ENCODE measurements around the gene GBGT1.
"Not testable (repeated sequence)": the region's sequence is repeated elsewhere in the genome, so short reads cannot be mapped to it uniquely, and the experiment has no call there.

Gene GBGT1

DNA sequence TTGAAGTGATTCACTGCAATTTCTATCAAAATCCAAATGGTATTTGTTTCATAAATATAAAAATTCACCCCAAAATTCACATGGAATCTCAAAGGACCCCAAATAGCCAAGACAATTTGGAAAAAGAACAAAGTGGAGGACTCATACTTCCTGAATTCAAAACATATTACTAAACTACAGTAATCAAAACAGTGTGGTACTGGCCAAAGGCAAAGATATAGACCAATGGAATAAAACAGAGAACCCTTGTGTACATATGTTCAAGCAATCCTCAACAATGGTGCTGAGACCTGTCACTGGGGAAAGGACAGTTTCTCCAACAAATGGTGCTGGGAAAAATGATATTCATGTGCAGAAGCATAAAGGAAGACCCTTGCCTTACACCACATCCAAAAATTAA is 31.3 kb upstream of the GBGT1 start:
- no peak for DNase-seq

DNA sequence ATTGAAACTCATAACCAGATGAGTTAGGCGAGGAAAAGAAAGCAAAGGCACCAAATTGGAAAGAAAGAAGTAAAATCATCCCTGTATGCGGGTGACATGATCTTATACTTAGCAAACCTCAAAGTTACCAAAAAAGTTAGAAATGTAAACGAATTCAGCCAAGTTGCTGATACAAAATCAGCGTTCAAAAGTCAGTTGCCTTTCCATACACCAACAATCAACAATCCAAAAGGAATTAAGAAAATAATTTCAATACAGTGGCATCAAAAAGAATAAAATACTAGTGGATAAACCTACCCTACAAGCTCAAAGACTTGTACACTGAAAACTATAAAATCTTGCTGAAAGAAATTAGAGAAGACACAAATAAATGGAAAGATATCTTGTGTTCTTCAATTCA is 30.9 kb upstream of the GBGT1 start:
- no peak for DNase-seq

DNA sequence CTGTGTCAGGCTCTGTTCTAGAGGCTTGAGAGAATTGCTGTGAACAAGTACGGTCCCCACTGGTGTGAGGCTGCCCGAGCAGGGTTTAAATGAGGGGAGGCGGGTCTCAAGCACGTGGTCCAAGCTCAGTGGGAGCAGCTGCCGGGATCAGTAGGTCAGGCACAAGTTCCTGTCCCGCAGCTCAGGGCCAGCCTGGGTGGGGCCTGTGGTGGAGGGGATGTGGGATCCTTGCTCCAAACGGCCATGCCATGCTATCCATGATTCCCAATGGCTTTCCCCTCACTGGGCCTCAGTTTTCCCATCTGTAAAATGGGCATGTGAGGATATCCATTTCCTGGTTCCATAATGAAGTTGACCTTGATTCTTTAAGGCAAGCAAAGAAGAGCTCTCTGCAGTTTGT is 28.3 kb upstream of the GBGT1 start:
- no peak for DNase-seq

DNA sequence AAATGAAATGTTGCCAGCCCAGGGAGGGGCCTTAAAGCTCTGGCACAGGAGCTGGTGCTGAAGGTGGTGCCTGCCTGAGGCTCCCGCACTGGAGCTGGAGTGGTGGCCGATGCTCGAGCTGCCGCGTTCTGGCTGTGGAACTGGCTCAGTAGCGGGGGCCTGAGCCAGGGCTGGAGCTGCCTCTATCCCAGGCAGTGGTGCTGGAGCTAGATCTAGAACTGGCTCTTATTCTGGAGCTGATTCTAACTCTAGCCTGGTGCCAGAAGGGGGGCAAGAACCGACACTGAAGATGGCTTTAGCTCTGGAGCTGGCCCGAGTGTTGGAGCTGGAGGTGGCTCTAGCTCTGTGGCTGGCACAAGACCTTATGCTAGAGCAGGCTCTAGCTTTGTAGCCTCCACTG is 26.1 kb upstream of the GBGT1 start:
- DNase-seq, result no peak

DNA sequence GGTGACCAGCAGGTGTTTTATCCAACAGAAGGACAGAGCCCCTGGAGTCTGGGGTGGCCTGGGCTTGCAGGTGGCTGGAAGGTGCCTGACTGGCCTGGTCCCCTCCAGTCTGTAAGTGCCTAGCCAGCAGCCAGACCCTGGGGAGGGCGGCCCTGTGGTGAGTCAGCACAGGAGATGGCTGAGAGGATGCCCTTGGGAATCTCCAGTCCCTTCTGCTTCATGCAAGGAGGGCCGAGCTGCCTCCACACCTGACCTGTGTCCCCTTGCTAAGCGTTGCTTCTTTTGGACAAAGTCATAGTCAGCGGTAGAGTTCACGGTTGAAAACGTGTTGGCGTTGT is 25.1 kb upstream of the GBGT1 start:
- DNase-seq, result no peak

DNA sequence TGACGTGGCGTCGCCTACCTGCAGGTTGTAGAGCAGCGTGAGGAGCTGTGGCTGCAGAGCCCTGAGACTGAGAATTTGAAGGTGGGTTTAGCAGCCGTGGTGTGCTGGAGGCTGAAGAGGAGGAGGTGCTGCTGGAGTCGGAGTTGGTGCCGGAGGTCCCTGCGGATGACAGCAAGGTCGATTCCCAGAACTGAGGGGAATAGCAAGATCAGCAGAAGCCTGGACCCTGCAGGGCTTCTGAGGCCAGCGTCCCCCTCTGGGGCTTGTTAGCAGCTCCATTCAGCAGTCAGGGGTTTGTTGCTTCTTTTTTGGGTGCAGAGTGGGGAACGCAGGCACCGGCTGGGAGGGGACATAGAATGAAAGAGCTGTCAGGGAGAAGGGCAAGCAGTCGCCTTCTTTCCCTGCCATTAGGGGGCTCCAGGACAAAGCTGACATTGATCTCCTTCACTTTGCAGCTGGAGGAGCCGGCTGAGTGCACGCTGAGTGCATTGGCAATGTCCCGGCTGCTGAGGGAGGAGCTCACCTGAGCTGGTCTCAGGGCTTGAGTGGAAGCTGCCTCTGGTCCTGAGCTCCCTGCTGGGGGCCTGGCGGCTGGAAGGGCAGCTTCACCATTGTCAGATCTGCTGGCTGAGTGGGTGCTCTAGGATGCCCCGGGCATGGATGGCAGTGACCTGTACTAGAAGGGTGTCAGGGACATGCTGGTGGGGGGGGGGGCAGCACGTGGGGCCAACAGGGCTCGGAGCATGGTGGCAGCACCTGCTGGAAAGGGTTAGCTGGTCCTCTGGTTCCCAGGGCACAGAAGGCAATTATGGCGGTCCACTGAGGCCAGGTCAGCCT is 24.5 kb upstream of the GBGT1 start:
- DNase-seq, result no peak

DNA sequence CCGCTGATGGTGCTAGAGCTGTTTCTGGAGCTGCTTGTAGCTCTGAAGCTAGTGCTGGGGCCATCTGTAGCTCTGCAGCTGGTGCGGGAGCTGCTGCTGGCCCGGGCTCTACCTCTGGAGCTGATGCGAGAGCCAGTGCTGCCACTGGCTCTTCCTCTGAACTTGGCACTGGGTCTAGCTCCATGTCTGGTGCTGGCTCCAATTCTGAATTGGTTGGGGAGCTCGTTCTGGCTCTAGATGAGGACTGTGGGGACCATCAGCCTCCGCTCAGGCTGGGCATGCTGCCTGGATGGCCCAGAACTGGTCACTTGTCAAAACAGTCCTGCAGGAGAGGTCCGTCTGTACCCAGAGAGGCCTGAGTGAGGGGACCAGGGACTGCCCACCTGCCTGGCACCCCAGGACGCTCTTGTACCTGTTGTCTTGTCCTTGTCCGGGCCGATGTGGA is 23.9 kb upstream of the GBGT1 start:
- no peak for DNase-seq

DNA sequence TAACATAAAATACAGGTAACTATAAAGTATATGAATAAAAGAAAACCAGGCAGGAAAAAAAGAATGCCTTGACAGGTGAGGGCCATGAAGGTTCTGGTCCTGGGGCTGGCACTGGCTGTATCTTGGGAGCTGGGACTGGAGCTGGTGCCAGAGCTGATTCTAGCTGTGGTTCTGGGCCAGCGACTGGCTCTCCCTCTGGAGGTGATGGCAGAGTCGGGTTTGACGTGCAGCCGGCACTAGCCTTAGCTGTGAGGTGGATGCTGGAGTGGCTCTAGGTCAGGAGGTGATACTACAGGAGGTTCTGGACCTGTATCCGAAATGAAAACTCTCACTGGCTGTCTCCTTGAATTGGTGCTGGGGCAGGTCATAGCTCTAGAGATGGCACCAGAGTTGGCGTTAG is 23.0 kb upstream of the GBGT1 start:
- DNase-seq, result no peak

DNA sequence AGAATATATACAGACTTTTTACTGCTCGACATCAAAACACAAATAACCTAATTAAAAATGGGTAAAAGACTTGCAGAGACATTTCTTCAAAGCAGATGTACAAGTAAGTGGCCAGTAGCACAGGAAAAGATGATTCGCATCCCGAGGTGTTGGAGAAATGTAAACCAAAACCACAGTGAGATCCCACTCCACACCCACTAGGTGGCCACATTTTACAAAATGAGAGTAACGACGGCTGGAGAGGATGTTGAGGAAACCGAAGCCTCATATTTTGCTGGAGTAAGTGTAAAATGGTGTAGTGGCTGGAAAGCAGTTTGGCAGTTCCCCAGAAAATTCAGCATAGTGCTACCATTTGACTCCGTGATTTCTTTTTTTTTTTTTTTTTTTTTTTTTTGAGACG is 21.3 kb upstream of the GBGT1 start:
- DNase-seq, result peak; percentile 81

DNA sequence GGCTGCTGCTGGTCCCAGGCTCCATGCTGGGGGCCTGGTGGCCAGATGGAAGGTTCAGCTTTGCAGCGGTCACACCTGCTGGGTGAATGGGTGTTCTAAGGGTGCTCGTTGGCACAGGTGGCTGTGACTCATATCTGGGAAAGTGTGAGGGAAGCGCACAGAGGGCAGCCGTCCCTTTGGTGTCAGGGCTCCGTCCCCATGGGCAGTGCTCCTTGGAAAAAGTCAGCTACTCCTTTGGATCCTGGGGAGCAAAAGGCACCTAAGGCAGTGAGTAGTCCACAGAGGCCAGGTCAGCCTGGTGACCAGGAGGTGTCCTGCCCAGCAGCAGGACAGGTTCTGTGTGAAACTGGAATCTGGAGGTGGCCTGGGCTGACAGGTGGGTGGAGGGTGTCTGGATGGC is 18.4 kb upstream of the GBGT1 start:
- no peak for DNase-seq

DNA sequence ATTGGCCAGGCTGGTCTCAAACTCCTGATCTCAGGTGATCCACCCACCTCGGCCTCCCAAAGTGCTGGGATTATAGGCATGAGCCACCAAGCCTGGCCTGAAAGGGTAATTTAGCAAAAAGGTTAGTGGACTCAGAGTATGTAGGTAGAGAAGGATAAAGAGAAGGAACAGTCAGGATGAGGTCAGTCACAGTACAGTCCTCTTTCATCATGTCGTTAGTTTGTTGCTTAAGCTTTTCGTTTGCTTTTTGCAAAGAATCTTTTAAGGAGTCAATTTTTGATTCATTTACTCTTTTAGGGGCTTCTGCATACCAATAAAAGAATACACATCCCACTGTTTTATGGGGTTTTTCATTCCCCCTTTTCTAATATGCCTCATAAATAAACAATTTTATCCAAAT is 17.8 kb upstream of the GBGT1 start:
- DNase-seq, result no peak

DNA sequence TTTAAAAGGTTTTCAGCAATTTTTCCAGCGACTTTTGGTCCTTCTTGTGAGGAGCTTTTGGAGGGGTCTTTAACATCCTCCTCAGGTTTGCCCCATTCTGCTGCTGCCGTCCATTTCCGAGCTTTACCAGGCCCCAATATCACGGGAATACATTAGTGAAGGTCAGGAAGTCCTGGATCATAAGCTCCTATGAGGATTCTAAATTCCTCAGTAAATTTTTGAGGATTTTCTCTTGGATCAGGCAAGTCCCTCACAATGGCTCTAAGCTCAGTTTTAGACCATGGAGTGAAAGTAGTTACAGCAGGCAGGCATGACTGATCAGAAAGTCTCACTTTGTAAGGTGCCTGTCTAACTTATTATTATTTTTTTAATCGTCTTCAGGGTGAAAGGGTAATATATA is 17.2 kb upstream of the GBGT1 start:
- DNase-seq, result no peak

DNA sequence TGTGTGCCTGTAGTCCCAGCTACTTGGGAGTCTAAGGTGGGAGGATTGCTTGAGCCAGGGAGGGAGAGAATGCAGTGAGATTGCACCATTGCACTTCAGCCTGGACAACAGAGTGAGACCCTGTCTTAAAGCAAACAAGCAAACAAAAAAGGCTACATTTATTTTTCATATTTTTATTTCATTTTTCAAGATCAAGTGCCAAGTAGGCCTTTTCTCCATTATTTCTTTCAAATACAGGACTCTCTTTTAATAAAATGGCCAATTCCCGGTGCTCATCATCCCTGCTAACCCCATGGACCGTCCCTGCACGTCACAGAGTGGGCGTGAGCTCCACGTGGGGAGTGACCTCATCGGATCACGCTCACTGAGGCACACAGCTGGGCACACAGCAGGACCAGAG is 9.3 kb upstream of the GBGT1 start:
- no peak for DNase-seq

DNA sequence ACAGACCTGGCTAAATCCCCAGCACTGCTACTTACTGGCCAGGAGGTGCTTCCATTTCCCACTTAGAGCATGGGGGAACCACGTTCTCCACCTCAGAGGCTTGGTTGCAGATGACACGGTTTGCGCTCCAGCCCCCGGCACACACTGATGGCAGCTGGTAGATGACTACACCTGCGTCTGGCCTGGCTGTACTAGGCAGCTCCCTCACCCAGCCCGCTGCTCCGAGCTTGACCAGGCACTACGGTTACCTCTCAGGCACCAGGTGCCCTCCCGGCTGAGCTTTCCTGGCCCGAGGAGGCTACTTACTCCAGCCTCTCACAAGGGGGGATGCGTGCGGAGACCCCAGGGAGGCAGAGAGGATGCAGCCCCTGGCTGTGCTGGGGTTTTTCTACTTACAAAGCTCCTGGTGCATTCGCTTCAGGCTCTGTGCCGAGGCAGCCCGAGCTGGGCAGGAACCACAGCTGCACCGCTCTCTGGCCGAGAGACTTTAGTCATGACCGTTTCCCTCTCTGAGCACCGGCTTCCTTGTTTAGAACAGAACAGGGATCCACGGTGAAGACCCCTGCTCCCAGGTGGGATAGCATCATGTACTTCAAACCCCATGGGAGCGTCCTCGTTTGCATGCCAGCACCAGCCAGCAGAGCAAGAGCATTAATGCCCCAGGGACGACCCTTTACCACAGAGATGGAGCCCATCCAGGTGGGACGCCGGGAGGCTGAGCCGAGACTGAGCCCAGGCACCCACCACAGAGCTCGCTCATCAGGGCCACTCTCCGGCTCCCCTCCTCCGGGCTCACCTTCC is 7.6 kb upstream of the GBGT1 start:
- no peak for DNase-seq

DNA sequence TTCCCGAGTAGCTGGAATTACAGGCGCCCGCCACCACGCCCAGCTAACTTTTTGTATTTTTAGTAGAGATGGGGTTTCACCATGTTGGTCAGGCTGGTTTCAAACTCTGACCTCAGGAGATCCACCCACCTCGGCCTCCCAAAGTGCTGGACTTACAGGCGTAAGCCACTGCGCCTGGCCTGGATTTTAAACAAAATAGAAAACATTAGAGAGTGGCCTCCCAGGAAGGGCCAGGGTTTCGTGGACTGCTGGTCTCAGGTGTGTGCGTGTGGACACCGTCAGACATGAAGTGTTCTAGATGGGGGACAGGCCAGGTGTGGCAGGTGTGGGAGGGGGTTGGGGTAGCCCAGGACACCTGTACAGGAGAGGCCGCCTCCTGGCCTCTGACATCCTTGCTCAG is 7.0 kb upstream of the GBGT1 start:
- DNase-seq, result no peak

DNA sequence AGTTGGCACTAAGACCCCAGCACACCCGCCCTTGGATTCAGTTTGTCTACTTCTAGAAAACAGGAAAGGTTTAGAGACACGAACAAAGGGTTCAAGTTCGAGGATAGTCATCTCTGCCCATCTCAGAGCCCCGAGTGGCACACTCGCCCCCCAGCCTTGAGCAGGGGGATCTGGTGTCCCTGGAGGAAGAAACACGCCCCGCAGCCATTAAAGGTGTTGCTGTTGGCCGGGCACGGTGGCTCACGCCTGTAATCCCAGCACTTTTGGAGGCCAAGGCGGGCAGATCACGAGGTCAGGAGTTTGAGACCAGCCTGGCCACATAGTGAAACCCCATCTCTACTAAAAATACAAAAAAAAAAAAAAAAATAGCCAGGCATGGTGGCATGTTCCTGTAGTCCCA is 6.0 kb upstream of the GBGT1 start:
- DNase-seq, result not testable (repeated sequence)

DNA sequence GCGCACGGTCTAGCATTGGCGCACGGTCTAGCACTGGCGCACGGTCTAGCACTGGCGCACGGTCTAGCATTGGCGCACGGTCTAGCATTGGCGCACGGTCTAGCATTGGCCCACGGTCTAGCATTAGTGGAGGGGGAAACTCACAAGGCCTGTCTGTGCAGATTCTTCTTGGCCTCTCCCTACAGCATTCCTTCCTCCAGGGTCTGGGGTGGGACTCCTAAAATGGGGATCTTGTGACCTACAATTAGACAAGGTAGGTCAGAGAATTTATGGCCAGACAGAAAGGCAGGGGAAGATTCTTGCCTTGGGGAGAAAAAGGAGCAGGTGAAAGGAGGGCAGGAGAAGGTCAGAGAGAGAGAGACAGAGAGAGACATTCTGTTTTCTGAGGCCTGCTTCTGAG is 5.4 kb upstream of the GBGT1 start:
- DNase-seq, result no peak

DNA sequence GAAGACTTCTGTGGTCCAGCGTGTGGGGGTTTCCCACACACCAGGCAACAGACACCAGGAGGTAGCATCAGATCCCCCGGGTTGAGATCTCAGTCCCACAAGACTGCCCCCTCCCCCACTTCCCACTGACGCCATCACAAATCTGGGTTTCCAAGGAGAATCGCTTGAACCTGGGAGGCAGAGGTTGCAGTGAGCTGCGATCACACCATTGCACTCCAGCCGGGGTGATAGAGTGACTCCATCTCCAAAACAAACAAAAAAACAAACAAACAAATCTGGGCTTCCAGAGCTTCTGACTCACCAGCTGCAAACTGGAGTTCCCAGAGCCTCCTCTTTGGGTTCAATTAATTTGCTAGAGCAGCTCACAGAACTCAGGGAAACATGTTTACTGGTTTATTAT is 4.7 kb upstream of the GBGT1 start:
- no peak for DNase-seq

DNA sequence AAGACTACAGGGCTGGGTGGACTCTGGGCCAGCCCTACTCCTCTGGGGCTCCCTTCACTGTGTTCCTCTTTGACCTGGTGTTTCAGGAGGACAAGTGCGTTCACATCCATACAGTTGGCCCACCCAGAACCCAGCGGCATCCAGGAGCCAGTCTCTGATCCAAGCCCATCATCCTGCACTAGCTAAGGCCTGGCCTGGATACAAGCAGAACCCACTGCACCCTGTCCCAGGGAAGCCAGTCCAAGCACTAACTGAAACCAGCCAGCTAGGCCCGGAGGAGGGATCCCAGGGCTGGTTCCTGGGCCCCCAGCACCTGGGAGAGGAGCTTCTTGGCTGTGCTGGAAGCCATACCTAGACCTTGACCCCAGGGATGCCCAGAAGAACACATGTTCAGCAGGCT is 4.1 kb upstream of the GBGT1 start:
- DNase-seq, result no peak

DNA sequence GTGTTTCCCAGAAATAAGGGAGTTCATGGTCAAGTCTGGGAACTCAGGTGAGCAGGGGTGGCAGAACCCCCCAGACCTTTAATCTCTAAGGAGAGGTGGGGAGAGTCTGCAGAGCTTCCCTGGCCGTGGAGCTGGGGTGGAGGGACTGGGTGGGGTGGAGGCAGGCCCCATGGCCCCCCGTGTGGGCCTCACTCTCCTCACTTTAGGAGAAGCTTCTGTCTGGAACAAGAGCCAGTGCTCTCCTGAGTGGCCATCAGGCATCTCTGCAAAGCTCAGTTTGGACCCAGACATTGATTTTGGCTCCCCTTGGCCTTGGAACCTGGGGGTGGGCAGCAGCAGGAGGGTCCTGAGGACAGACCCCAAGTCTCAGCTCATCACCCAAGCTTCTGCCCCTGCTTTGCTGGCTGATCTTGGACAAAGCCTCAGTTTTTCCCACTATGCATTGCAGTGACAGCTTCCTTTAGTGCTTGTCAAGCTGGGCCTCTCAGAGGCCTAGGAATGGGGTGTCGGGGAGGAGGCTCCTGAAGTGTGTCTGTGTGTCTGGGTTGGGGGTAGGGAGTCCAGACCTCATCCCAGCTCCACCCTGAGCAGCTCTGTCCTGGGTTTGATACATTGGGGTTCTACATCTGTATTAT is 3.5 kb upstream of the GBGT1 start:
- no peak for DNase-seq

DNA sequence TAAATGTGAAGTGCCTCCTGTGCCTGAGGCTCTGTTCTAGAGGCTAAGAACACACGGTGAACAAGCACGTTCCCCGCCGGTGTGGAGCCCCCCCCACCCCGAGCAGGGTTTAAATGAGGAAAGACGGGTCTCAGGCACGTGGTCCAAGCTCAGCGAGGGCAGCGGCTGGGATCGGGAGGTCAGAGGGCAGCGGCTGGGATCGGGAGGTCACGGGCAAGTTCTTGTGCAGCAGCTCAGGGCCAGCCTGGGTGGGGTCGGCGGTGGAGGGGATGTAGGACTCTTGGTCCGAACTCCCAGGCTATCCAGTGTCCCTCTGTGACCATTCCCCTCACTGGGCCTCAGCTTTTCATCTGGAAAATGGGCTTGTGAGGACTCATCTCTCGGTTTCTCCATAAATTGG is 2.7 kb upstream of the GBGT1 start:
- no peak for DNase-seq

DNA sequence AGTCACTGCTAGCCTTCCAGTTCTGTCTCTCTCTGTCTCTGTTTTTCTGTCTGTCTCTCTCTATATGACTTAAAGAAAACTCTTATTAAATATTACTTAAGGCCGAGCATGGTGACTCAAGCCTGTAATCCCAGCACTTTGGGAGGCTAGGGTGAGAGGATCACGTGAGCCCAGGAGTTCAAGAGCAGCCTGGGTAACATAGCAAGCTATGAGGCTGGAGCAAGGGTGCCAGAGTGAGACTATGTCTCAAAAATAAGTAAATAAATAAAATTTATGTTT is 1.7 kb upstream of the GBGT1 start:
- no peak for DNase-seq

DNA sequence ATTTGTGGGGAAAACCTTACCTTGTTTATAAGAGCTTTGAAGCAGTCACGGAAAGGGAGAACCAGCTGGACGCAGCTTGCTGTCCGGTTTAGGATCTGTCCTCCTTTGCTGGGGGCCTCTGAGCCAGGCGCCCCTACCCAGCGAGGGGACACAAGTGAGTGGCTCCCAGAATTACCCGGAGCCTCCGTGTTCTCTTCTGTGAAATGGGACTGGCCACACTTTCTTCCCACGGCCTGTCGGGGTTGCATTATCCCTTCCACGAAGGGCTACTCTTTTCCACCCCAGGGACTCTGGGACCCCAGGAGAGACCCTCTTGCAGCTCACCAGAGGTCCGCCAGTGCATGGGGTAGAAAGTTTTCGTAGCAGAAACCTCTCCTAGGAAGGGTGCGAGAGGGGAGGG is 477 bp upstream of the GBGT1 start:
- no peak for DNase-seq

DNA sequence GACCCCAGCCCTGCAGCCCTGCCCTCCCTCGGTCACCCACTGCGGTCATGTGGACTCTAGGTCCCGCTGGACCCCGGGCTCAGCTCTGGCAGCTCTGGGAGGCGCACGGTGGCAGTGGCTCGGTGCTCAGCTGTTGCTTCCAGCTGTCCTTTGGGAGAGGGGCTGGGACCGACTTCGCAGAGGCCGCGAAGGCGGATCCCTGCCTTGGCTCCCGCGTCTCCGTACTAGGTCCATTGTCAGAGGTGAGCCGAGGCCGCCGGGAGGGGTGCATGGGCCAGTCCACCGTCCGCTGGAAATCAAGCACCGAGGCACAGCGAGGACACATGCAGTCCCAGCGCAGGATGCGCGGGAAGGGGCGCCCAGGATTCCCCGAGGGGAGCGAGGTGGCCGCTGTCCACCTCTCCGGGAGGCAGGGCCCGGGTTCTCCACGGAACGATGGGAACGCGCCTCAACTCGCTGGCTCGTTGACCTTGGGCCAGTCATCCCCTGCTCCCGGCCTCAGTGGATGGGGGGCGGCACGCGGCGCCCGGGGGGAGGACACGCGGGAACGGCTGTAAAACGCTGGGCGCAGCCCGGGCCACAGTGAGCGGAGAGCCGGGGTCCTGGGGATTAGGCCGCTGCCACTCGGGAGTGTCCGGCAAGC is 732 bp downstream of the GBGT1 start:
- no peak for DNase-seq

Measured in fibroblast of skin of back (primary cell).